ENCODE data around the gene SPRR3.
A peak's percentile ranks its signal among the peaks of the same experiment; 100 is the strongest.

SPRR3 gene

DNA sequence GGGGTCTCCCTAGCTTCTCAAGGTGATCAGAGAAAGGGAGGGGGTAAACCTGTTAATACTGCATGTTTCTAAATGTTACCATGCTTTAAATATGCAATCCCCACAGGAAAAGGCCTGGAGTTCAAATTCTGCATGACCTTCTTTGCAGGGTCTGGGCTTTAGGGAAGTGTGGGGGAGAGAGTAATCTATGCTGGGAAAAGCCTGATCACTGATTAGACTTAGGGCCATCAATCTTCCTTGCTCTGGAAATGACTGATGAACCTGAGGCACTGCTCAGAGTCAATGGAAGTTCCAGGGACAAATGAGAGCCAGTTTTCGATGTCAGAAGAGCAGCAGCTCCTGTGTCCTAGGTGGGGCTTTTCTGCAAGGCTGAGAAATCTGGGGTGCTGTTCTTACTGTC, 20.9 kb upstream of the SPRR3 start:
- no peak overlapping the region for H3K27ac ChIP-seq
- ChIA-PET CTCF (interaction anchor here (0.7 to 1.4 kb wide), 2 partner anchors 63 to 70 kb away, joined by 3 read pairs; no protein-coding TSS in a partner anchor), POLR2A (ENCODE audit: low non-redundant PET) (no interaction called here)
- TF ChIP-seq CTCF (conservative IDR thresholded peaks at IDR 0.05; ENCODE audit: low read depth): no peak
- DNase-seq (ENCODE audit: low spot score): no peak

DNA sequence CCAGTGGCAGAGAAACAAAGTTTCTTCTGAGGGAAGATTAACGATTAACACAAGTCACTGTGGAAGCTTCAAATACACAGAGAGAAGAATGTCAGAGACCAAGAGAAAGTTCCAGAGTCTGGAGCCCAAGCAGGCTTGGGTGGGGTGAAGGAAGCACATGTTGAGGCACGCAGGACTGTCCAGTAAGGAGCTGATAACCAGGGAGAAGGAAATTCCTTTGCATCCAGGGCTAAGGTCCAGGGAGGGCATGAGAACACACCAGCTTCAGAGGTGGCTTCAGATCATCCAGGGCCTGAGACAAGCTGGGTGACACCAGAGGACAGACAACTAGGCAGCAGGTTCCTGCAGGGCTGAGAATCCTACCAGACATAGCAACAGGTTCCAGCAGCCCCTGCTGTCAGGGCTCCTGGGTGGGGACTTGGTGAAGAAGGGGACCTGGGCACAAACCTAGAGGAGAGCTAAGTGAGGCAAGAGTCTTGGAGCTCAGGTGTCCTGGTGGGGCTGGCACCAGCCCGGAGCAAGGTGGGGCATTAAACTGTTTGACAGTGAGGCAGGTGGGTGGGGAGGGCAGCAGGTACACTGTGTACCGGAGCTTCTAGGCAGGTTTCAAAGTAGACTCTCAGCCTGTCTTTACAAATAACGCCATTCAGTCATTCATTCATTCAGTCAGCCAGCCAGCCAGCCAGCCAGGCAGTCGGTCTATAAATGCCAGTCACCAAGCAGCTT, 20.2 kb upstream of the SPRR3 start:
- no peak for DNase-seq (ENCODE audit: low spot score)
- no peak for TF ChIP-seq CTCF (conservative IDR thresholded peaks at IDR 0.05; ENCODE audit: low read depth)
- no peak overlapping the region for H3K27ac ChIP-seq
- ChIA-PET CTCF (interaction anchor here (0.6 to 1.4 kb wide), 3 partner anchors 14 to 70 kb away, joined by 3 to 4 read pairs (median 3); no protein-coding TSS in a partner anchor), POLR2A (ENCODE audit: low non-redundant PET) (no interaction called here)

- POLR2A ChIA-PET (ENCODE audit: low non-redundant PET): no interaction called here
- no peak for DNase-seq (ENCODE audit: low spot score)
- H3K27ac ChIP-seq: no peak overlapping the region
- CTCF ChIA-PET: interaction anchor here (0.6 to 1.4 kb wide), 2 partner anchors 13 to 64 kb away, joined by 3 to 4 read pairs; no protein-coding TSS in a partner anchor
- TF ChIP-seq CTCF (conservative IDR thresholded peaks at IDR 0.05; ENCODE audit: low read depth): no peak
Observed at GRCh38 chr1:152982076-152982475, 19.5 kb upstream of the SPRR3 start.

GRCh38 chr1:152983234-152983633, 18.3 kb upstream of the SPRR3 start:
- ChIA-PET CTCF (interaction anchor here (1.4 kb wide), 1 partner anchor 13 kb away, joined by 3 read pairs; the partner anchor contains the start of gene SPRR4), POLR2A (ENCODE audit: low non-redundant PET) (no interaction called here)
- TF ChIP-seq CTCF (conservative IDR thresholded peaks at IDR 0.05; ENCODE audit: low read depth): no peak
- no peak for DNase-seq (ENCODE audit: low spot score)
- H3K27ac ChIP-seq: no peak overlapping the region

DNA sequence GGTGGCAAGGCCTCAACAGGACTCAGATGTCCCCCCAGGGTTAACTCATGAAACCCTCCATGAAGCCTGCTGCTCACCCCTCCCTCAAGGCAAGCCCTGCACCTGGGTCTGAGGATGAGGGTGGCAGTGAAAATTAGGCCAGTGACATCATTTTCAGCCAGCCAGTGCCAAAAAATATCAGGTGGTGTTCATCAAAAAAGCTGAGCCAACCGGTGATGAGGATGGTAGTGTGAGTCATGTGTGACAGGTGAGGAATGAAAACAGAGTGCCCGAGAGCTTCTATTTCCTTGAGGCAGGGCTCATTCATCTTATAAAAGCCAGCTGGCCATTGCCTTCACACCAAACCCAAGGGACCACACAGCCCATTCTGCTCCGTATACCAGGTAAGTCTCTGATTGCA, 17.8 kb upstream of the SPRR3 start, which contains the start of gene SPRR1A:
SPRR1A (plus strand) TSS at position 339 of the 400 bp plus-strand sequence. CDS start 1,150 bp downstream, outside the sequence.
- H3K27ac ChIP-seq: no peak within 1 kb of the TSS
- no peak for TF ChIP-seq CTCF (conservative IDR thresholded peaks at IDR 0.05; ENCODE audit: low read depth)
- ChIA-PET CTCF (interaction anchor here (0.6 to 1.4 kb wide), 2 partner anchors 12 to 13 kb away, joined by 3 read pairs; partner anchors contain the start of gene SPRR4), POLR2A (ENCODE audit: low non-redundant PET) (no interaction called here)
- DNase-seq (ENCODE audit: low spot score): peak; percentile 60

- TF ChIP-seq CTCF (conservative IDR thresholded peaks at IDR 0.05; ENCODE audit: low read depth): no peak
- ChIA-PET CTCF (no interaction called here), POLR2A (ENCODE audit: low non-redundant PET) (no interaction called here)
- no peak overlapping the region for H3K27ac ChIP-seq
- DNase-seq (ENCODE audit: low spot score): no peak
Observed at GRCh38 chr1:152986578-152986977, 15.0 kb upstream of the SPRR3 start.

All from RWPE1 (cell line).